Colonic mucosa (tissue), 4 donors: ENCODE measurements around the gene ADA. TPM values are rescaled to one million over a fixed set of nuclear protein-coding genes. Genes with fewer than 3 reads are reported as not detected.

Source experiments
- DNase-seq: peaks from one replicate; pipeline ENCODE4 v3.0.0-alpha.2; 2020
- H3K27ac ChIP-seq: fragments of 200-600 bp; one replicate; pipeline ENCODE4 v1.8.0; 2021
- H3K27me3 ChIP-seq: fragments of 200-600 bp; one replicate; pipeline ENCODE4 v1.8.0; 2021
- H3K36me3 ChIP-seq: fragments of 200-600 bp; one replicate; pipeline ENCODE4 v1.8.0; 2021
- H3K4me1 ChIP-seq: fragments of 200-600 bp; one replicate; pipeline ENCODE4 v1.8.0; 2021; ENCODE audit warnings: mild to moderate bottlenecking
- H3K4me3 ChIP-seq: fragments of 200-600 bp; one replicate; pipeline ENCODE4 v1.8.0; 2021
- H3K9ac ChIP-seq, 2 donors: one replicate each; pipeline ENCODE4 v1.7.0; 2013; ENCODE audit warnings: control low read depth in 2 of 2, low read depth in 2 of 2, low read length in 2 of 2
- H3K9me3 ChIP-seq: fragments of 200-600 bp; one replicate; pipeline ENCODE4 v1.8.0; 2021
- intact Hi-C: fragments of 100-400 bp; cut with DNase I; formaldehyde crosslinking; loops from one replicate; pipeline ENCODE4 v1.14.1; 2022
- total RNA-seq, 2 donors: library from RNA; stranded (reverse); fragmentation: NEBNext Ultra II Directional in 1 of 2; extraction: Animal tissue kit (Norgen Biotek cat#: 25700) in 1 of 2; gene quantifications; one replicate each; pipeline ENCODE4 v1.2.1, GENCODE V29; 2021
- TF ChIP-seq, protein P1 (sequence below): fragments of 200-600 bp; IDR thresholded peaks from one replicate; pipeline ENCODE4 v1.8.0; 2022; ENCODE audit warnings: antibody characterized with exemption, mild to moderate bottlenecking
- donor health status: healthy.
- donor health status: DM: no; HTN: no; CAD: no.
- donor health status: DM: no; HTN: no; CAD: no.

The ADA gene
- total RNA-seq, 2 donors from 2014 or later: 2.4 to 4.5 TPM

DNA sequence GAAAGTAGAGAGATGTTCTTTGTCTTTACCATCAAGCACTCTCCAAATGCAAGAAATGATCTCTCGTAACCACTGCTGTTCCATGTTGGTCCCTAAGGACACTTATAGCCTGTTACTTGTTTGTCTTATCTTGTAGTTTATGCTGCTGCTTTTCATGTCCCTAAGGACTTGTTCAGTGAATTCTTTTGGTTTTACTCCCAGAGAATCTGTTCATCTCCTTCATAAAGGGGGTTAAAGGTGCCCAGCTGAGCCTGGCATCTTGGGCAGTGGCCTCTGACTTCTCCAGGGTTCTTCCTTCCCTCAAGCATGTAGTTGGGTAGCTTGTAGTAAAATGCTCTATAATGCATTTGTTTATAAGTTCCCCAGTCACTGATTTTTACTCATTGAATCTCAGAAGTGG, 70.0 kb downstream of the ADA start:
- Histone ChIP-seq H3K27ac (peak overlapping the region; percentile 54), H3K4me3 (no peak overlapping the region), H3K9ac (no peak overlapping the region), H3K36me3 (no peaks in the 10 kb centered on the region), H3K27me3 (no peaks in the 10 kb centered on the region), H3K9me3 (no peaks in the 10 kb centered on the region), H3K4me1 (no peaks in the 10 kb centered on the region)
- TF ChIP-seq, protein P1, sequence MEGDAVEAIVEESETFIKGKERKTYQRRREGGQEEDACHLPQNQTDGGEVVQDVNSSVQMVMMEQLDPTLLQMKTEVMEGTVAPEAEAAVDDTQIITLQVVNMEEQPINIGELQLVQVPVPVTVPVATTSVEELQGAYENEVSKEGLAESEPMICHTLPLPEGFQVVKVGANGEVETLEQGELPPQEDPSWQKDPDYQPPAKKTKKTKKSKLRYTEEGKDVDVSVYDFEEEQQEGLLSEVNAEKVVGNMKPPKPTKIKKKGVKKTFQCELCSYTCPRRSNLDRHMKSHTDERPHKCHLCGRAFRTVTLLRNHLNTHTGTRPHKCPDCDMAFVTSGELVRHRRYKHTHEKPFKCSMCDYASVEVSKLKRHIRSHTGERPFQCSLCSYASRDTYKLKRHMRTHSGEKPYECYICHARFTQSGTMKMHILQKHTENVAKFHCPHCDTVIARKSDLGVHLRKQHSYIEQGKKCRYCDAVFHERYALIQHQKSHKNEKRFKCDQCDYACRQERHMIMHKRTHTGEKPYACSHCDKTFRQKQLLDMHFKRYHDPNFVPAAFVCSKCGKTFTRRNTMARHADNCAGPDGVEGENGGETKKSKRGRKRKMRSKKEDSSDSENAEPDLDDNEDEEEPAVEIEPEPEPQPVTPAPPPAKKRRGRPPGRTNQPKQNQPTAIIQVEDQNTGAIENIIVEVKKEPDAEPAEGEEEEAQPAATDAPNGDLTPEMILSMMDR: no peak
- intact Hi-C loops: no loop called here
- DNase-seq: no peak

DNA sequence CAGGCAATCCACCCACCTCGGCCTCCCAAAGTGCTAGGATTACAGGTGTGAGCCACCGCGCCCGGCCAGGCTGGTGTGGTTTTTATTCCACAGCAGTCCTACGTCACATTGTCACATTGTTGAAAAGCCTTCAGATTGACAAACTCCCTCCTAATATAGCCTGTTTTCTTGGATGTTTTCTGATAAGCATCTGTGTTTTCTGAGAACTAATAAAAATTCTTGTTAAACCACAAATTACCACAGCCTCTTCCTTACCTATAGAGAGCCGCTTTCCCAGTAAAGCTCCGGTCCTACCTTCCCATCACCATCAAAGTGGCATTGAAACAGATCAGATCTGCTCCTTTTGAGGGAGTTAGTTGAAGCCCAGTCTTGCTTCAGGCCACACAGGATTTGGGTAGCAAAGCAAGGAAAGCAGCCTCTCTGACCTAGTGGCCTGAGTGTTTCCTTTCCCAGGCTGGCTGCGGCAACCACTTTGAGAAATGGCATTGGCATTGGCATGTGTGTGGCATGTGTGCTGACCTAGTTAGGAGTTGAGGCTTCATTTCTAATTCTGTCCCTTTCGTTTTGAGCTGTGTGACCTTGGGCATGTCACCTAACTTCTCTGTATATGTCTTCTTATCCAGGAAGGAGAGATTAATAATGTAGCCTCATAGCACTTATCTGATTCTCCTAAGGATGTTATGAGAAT, 70.8 kb downstream of the ADA start:
- DNase-seq: no peak
- Histone ChIP-seq H3K36me3 (no peaks in the 10 kb centered on the region), H3K27ac (peak overlapping the region; percentile 54), H3K9ac (no peak overlapping the region), H3K4me1 (no peaks in the 10 kb centered on the region), H3K27me3 (no peaks in the 10 kb centered on the region), H3K9me3 (no peaks in the 10 kb centered on the region), H3K4me3 (no peak overlapping the region)
- intact Hi-C loops: no loop called here
- TF ChIP-seq, protein P1: no peak

DNA sequence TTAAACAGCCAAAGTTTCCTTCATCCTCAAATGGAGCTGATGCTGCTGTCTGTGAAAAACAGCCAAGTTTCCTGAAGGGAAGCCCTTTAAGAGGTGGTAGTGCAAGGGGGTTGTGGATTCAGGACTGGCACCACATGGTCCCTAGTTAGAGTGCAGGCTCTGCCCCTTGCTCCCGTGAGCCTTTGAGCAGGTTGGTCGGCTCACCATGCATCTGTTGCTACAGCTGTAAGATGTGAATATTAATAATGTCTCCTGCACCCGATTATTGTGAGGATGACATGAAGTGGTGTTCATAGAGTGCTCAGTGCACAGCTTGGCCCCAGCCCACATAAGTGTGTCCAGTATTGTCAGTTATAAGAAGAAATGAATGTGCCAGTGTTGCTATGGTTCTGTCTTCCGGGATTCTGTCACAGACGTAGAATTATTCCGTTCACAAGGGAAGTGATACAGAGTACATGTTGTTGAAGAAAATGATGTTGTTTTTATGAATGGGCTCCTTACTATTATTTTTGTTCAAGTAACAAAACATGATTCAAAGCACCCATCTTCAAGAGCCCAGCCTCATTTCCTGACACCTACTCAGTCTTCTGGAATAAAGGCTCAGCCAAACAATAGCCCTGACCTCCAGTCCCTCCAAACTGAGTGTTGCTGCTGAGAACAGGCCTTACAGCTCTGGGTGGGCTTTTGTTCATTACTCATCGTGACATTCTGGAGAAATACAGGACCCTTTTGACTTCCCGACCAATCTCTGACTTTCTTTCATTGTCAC, 72.0 kb downstream of the ADA start:
- no peaks in the 10 kb centered on the region for H3K4me1 ChIP-seq
- no peak overlapping the region for H3K9ac ChIP-seq
- DNase-seq: no peak
- no peaks in the 10 kb centered on the region for H3K9me3 ChIP-seq
- TF ChIP-seq, protein P1: no peak
- no peak overlapping the region for H3K4me3 ChIP-seq
- H3K27ac ChIP-seq: no peak overlapping the region
- H3K36me3 ChIP-seq: no peaks in the 10 kb centered on the region
- intact Hi-C loops: no loop called here
- no peaks in the 10 kb centered on the region for H3K27me3 ChIP-seq

DNA sequence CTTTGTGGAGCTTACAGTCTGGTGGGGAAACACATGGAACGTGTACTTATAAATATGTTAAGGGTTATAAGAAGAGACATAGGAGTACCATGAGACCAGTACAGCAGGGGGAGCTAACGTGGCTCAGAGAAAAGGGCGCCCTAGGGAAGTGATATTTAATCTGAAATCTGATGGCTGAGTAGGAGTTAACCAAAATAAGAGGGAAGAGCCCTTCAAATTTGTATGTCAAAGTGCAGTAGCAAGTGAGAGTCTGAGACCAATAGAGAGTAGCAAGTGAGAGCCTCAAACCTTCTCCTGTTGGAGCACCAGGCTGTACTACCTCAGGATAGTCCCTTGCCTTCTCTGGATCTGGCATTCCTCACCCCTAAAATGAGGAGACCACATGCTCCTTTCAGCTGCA, 75.2 kb downstream of the ADA start:
- Histone ChIP-seq H3K9me3 (no peaks in the 10 kb centered on the region), H3K27ac (no peak overlapping the region), H3K36me3 (no peaks in the 10 kb centered on the region), H3K27me3 (no peaks in the 10 kb centered on the region), H3K9ac (no peak overlapping the region), H3K4me3 (no peak overlapping the region), H3K4me1 (no peaks in the 10 kb centered on the region)
- intact Hi-C loops: no loop called here
- TF ChIP-seq, protein P1: no peak
- no peak for DNase-seq

DNA sequence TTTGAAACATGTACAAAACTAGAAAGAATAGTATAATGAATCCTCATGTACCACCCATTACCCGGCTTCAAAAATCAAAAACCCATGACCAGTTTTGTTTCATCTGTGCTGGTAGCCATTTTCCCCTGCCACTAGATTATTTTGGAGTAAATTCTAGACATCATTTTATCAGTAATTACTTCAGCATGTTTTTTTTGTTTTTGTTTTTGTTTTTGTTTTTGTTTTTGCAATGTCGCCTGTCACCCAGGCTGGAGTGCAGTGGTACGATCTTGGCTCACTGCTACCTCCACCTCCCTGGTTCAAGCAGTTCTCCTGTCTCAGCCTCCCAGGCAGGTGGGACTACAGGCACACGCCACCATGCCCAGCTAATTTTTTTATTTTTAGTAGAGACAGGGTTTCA, 77.1 kb downstream of the ADA start:
- no peaks in the 10 kb centered on the region for H3K9me3 ChIP-seq
- no peaks in the 10 kb centered on the region for H3K4me1 ChIP-seq
- no peaks in the 10 kb centered on the region for H3K36me3 ChIP-seq
- H3K4me3 ChIP-seq: no peak overlapping the region
- DNase-seq: no peak
- TF ChIP-seq, protein P1: no peak
- no peaks in the 10 kb centered on the region for H3K27me3 ChIP-seq
- intact Hi-C loops: no loop called here
- no peak overlapping the region for H3K27ac ChIP-seq
- no peak overlapping the region for H3K9ac ChIP-seq
